GM21381 (cell line): ENCODE measurements around the gene SLC41A3.

Source experiments
- ATAC-seq: cut with Tn5 transposase; IDR thresholded peaks from one replicate; pipeline ENCODE4 v1.9.1; 2021; ENCODE audit warnings: mild to moderate bottlenecking, moderate library complexity; ENCODE audit not compliant: unreplicated experiment

Gene SLC41A3

GRCh38 chr3:126083913-126084767 is at the start of gene SLC41A3:
Gene SLC41A3, minus strand, starts transcription at chr3:126084124. Its CDS starts 15,905 bp downstream, at chr3:126068219.
- peak; percentile 92 for ATAC-seq

- no peak for ATAC-seq
Measured at GRCh38 chr3:126133606-126134005, 49.7 kb upstream of the SLC41A3 start.

GRCh38 chr3:126132751-126133511 is 49.0 kb upstream of the SLC41A3 start:
- ATAC-seq: no peak

- ATAC-seq: no peak
Measured at GRCh38 chr3:126131881-126132750, 48.2 kb upstream of the SLC41A3 start.

- no peak for ATAC-seq
Measured at GRCh38 chr3:126130981-126131745, 47.2 kb upstream of the SLC41A3 start.

GRCh38 chr3:126130081-126130855 is 46.3 kb upstream of the SLC41A3 start:
- ATAC-seq: no peak

- ATAC-seq: no peak
Measured at GRCh38 chr3:126129398-126129891, 45.5 kb upstream of the SLC41A3 start.

- ATAC-seq: no peak
Measured at GRCh38 chr3:126128504-126129397, 44.8 kb upstream of the SLC41A3 start.

- ATAC-seq: no peak
Measured at GRCh38 chr3:126127904-126128303, 44.0 kb upstream of the SLC41A3 start.

GRCh38 chr3:126127452-126127851 is 43.5 kb upstream of the SLC41A3 start:
- no peak for ATAC-seq

- no peak for ATAC-seq
Measured at GRCh38 chr3:126126811-126127431, 43.0 kb upstream of the SLC41A3 start.

GRCh38 chr3:126126286-126126685 is 42.4 kb upstream of the SLC41A3 start:
- ATAC-seq: no peak

- no peak for ATAC-seq
Measured at GRCh38 chr3:126125781-126126251, 41.9 kb upstream of the SLC41A3 start.

GRCh38 chr3:126125341-126125740 is 41.4 kb upstream of the SLC41A3 start:
- ATAC-seq: no peak

- ATAC-seq: no peak
Measured at GRCh38 chr3:126124896-126125295, 41.0 kb upstream of the SLC41A3 start.

GRCh38 chr3:126124148-126124868 is 40.4 kb upstream of the SLC41A3 start:
- no peak for ATAC-seq

GRCh38 chr3:126121632-126122031 is 37.7 kb upstream of the SLC41A3 start:
- ATAC-seq: no peak
